Prostate gland (tissue), 2 donors: Measurements from ENCODE around the gene SEC61A1.

Source experiments
- POLR2A ChIP-seq: fragments of 450-650 bp; IDR thresholded peaks from one replicate; pipeline ENCODE4 v1.6.1; 2016; ENCODE audit warnings: antibody characterized with exemption, mild to moderate bottlenecking
- TF ChIP-seq, protein P1 (sequence below), 4 experiments: fragments of 200-600 bp in 2 of 4; fragments of 450-650 bp in 2 of 4; sonication (generic) in 2 of 4; IDR thresholded peaks; 1 replicate in 3 of 4; 2 replicates in 1 of 4; pipeline ENCODE4 v1.5.1; 2016 to 2019; ENCODE audit warnings: antibody characterized with exemption in 4 of 4, mild to moderate bottlenecking in 2 of 4, moderate library complexity in 2 of 4

- no peak for TF ChIP-seq POLR2A
- TF ChIP-seq, protein P1, sequence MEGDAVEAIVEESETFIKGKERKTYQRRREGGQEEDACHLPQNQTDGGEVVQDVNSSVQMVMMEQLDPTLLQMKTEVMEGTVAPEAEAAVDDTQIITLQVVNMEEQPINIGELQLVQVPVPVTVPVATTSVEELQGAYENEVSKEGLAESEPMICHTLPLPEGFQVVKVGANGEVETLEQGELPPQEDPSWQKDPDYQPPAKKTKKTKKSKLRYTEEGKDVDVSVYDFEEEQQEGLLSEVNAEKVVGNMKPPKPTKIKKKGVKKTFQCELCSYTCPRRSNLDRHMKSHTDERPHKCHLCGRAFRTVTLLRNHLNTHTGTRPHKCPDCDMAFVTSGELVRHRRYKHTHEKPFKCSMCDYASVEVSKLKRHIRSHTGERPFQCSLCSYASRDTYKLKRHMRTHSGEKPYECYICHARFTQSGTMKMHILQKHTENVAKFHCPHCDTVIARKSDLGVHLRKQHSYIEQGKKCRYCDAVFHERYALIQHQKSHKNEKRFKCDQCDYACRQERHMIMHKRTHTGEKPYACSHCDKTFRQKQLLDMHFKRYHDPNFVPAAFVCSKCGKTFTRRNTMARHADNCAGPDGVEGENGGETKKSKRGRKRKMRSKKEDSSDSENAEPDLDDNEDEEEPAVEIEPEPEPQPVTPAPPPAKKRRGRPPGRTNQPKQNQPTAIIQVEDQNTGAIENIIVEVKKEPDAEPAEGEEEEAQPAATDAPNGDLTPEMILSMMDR (IDR thresholded peaks at IDR 0.05), result no peak
Observed at GRCh38 chr3:128113817-128114794, 61.9 kb downstream of the SEC61A1 start.
